Measurements from ENCODE around the gene SPOUT1. TPM values are rescaled to one million over a fixed set of nuclear protein-coding genes. Genes with fewer than 3 reads are reported as not detected.
"Not testable (repeated sequence)": the region's sequence is repeated elsewhere in the genome, so short reads cannot be mapped to it uniquely, and the experiment has no call there.

The SPOUT1 gene
- 34.4 TPM for polyA plus RNA-seq (2013, experiment 1 of 2)
- 32.4 TPM for polyA plus RNA-seq (2013, experiment 2 of 2)

GRCh38 chr9:128829477-128830251, at the start of gene SPOUT1:
SPOUT1 (minus strand) TSS chr9:128829794; CDS start chr9:128829780, 14 bp downstream.
- peak within 1 kb of the TSS; percentile 87 for H3K4me3 ChIP-seq (ENCODE audit: low read length)
- 2% methylated on average over 56 of the region's 56 CpGs for WGBS
- H3K27me3 ChIP-seq (ENCODE audit: insufficient read depth, low read length), result no peaks in the 10 kb centered on the region
- no peaks in the 10 kb centered on the region for H3K9me3 ChIP-seq (ENCODE audit: insufficient read depth, low read depth, low read length)
- no peaks in the 10 kb centered on the region for H3K4me1 ChIP-seq (ENCODE audit: insufficient read depth, low read length)
- H3K9ac ChIP-seq (ENCODE audit: low read depth, low read length), result peak within 1 kb of the TSS; percentile 86
- H3K27ac ChIP-seq (ENCODE audit: low read depth, low read length), result peak within 1 kb of the TSS; percentile 72
- peaks cover 57% of the 10 kb centered on the region for H3K36me3 ChIP-seq (ENCODE audit: insufficient read depth, low read length)

- WGBS, result 97% methylated on average over 5 of the region's 5 CpGs
- Histone ChIP-seq H3K36me3 (ENCODE audit: insufficient read depth, low read length) (no peaks in the 10 kb centered on the region), H3K27me3 (ENCODE audit: insufficient read depth, low read length) (no peaks in the 10 kb centered on the region), H3K9me3 (ENCODE audit: insufficient read depth, low read depth, low read length) (no peaks in the 10 kb centered on the region), H3K9ac (ENCODE audit: low read depth, low read length) (no peak overlapping the region), H3K4me1 (ENCODE audit: insufficient read depth, low read length) (peaks cover 7% of the 10 kb centered on the region; the same call in 1 of the 2 replicates), H3K27ac (ENCODE audit: low read depth, low read length) (no peak overlapping the region), H3K4me3 (ENCODE audit: low read length) (no peak overlapping the region)
These were observed 48.3 kb upstream of the SPOUT1 start for GRCh38 chr9:128877852-128878251.

GRCh38 chr9:128870941-128871265, 41.3 kb upstream of the SPOUT1 start:
- 92% methylated on average over 7 of the region's 7 CpGs for WGBS
- H3K9ac ChIP-seq (ENCODE audit: low read depth, low read length); H3K27me3 ChIP-seq (ENCODE audit: insufficient read depth, low read length); H3K4me1 ChIP-seq (ENCODE audit: insufficient read depth, low read length); H3K9me3 ChIP-seq (ENCODE audit: insufficient read depth, low read depth, low read length); H3K4me3 ChIP-seq (ENCODE audit: low read length); H3K27ac ChIP-seq (ENCODE audit: low read depth, low read length): not testable (repeated sequence)
- peaks cover 10% of the 10 kb centered on the region for H3K36me3 ChIP-seq (ENCODE audit: insufficient read depth, low read length)

GRCh38 chr9:128870128-128870940, 40.7 kb upstream of the SPOUT1 start:
- Histone ChIP-seq H3K27me3 (ENCODE audit: insufficient read depth, low read length) (no peaks in the 10 kb centered on the region), H3K9ac (ENCODE audit: low read depth, low read length) (no peak overlapping the region), H3K36me3 (ENCODE audit: insufficient read depth, low read length) (peaks cover 10% of the 10 kb centered on the region), H3K4me3 (ENCODE audit: low read length) (no peak overlapping the region), H3K27ac (ENCODE audit: low read depth, low read length) (no peak overlapping the region), H3K9me3 (ENCODE audit: insufficient read depth, low read depth, low read length) (no peaks in the 10 kb centered on the region), H3K4me1 (ENCODE audit: insufficient read depth, low read length) (no peaks in the 10 kb centered on the region)
- 98% methylated on average over 7 of the region's 7 CpGs for WGBS

GRCh38 chr9:128863647-128864046, 34.1 kb upstream of the SPOUT1 start:
- H3K27me3 ChIP-seq (ENCODE audit: insufficient read depth, low read length), result no peaks in the 10 kb centered on the region
- no peak overlapping the region for H3K9ac ChIP-seq (ENCODE audit: low read depth, low read length)
- H3K4me1 ChIP-seq (ENCODE audit: insufficient read depth, low read length), result no peaks in the 10 kb centered on the region
- H3K27ac ChIP-seq (ENCODE audit: low read depth, low read length), result no peak overlapping the region
- H3K9me3 ChIP-seq (ENCODE audit: insufficient read depth, low read depth, low read length), result no peaks in the 10 kb centered on the region
- 35% methylated on average over 10 of the region's 10 CpGs for WGBS
- H3K36me3 ChIP-seq (ENCODE audit: insufficient read depth, low read length), result no peaks in the 10 kb centered on the region
- no peak overlapping the region for H3K4me3 ChIP-seq (ENCODE audit: low read length)

- 92% methylated on average over 6 of the region's 6 CpGs for WGBS
- Histone ChIP-seq H3K27ac (ENCODE audit: low read depth, low read length) (no peak overlapping the region), H3K4me1 (ENCODE audit: insufficient read depth, low read length) (no peaks in the 10 kb centered on the region)
These were observed 32.8 kb upstream of the SPOUT1 start for GRCh38 chr9:128862401-128862851.

GRCh38 chr9:128861501-128861900, 31.9 kb upstream of the SPOUT1 start:
- no peak overlapping the region for H3K9ac ChIP-seq (ENCODE audit: low read depth, low read length)
- 79% methylated on average over 6 of the region's 6 CpGs for WGBS
- H3K4me3 ChIP-seq (ENCODE audit: low read length), result no peak overlapping the region
- no peak overlapping the region for H3K27ac ChIP-seq (ENCODE audit: low read depth, low read length)
- H3K4me1 ChIP-seq (ENCODE audit: insufficient read depth, low read length), result no peaks in the 10 kb centered on the region
- H3K36me3 ChIP-seq (ENCODE audit: insufficient read depth, low read length), result no peaks in the 10 kb centered on the region
- no peaks in the 10 kb centered on the region for H3K9me3 ChIP-seq (ENCODE audit: insufficient read depth, low read depth, low read length)
- H3K27me3 ChIP-seq (ENCODE audit: insufficient read depth, low read length), result no peaks in the 10 kb centered on the region

More at GRCh38 chr9:128862401-128862851, 32.8 kb upstream of the SPOUT1 start:
- H3K9me3 ChIP-seq (ENCODE audit: insufficient read depth, low read depth, low read length), result no peaks in the 10 kb centered on the region
- H3K4me3 ChIP-seq (ENCODE audit: low read length), result no peak overlapping the region
- no peaks in the 10 kb centered on the region for H3K36me3 ChIP-seq (ENCODE audit: insufficient read depth, low read length)
- H3K27me3 ChIP-seq (ENCODE audit: insufficient read depth, low read length), result no peaks in the 10 kb centered on the region
- H3K9ac ChIP-seq (ENCODE audit: low read depth, low read length), result no peak overlapping the region

GRCh38 chr9:128860937-128861336, 31.3 kb upstream of the SPOUT1 start:
- no peak overlapping the region for H3K27ac ChIP-seq (ENCODE audit: low read depth, low read length)
- WGBS, result 78% methylated on average over 4 of the region's 5 CpGs

GRCh38 chr9:128858476-128858875, 28.9 kb upstream of the SPOUT1 start:
- H3K4me1 ChIP-seq (ENCODE audit: insufficient read depth, low read length); H3K27me3 ChIP-seq (ENCODE audit: insufficient read depth, low read length); H3K36me3 ChIP-seq (ENCODE audit: insufficient read depth, low read length); H3K4me3 ChIP-seq (ENCODE audit: low read length); H3K9me3 ChIP-seq (ENCODE audit: insufficient read depth, low read depth, low read length); H3K9ac ChIP-seq (ENCODE audit: low read depth, low read length); H3K27ac ChIP-seq (ENCODE audit: low read depth, low read length): not testable (repeated sequence)
- WGBS, result 97% methylated on average over 7 of the region's 7 CpGs

More at GRCh38 chr9:128860937-128861336, 31.3 kb upstream of the SPOUT1 start:
- Histone ChIP-seq H3K36me3 (ENCODE audit: insufficient read depth, low read length) (no peaks in the 10 kb centered on the region), H3K4me3 (ENCODE audit: low read length) (no peak overlapping the region), H3K4me1 (ENCODE audit: insufficient read depth, low read length) (no peaks in the 10 kb centered on the region), H3K9me3 (ENCODE audit: insufficient read depth, low read depth, low read length) (no peaks in the 10 kb centered on the region), H3K9ac (ENCODE audit: low read depth, low read length) (no peak overlapping the region), H3K27me3 (ENCODE audit: insufficient read depth, low read length) (no peaks in the 10 kb centered on the region)

- not testable (repeated sequence) for H3K4me1 ChIP-seq (ENCODE audit: insufficient read depth, low read length); H3K4me3 ChIP-seq (ENCODE audit: low read length); H3K27me3 ChIP-seq (ENCODE audit: insufficient read depth, low read length); H3K9ac ChIP-seq (ENCODE audit: low read depth, low read length); H3K36me3 ChIP-seq (ENCODE audit: insufficient read depth, low read length); H3K27ac ChIP-seq (ENCODE audit: low read depth, low read length); H3K9me3 ChIP-seq (ENCODE audit: insufficient read depth, low read depth, low read length)
- 99% methylated on average over 6 of the region's 6 CpGs for WGBS
These were observed 24.9 kb upstream of the SPOUT1 start for GRCh38 chr9:128854454-128854853.

- not testable (repeated sequence) for H3K9ac ChIP-seq (ENCODE audit: low read depth, low read length); H3K4me1 ChIP-seq (ENCODE audit: insufficient read depth, low read length); H3K27ac ChIP-seq (ENCODE audit: low read depth, low read length); H3K36me3 ChIP-seq (ENCODE audit: insufficient read depth, low read length); H3K4me3 ChIP-seq (ENCODE audit: low read length); H3K27me3 ChIP-seq (ENCODE audit: insufficient read depth, low read length); H3K9me3 ChIP-seq (ENCODE audit: insufficient read depth, low read depth, low read length)
- 91% methylated on average over 2 of the region's 2 CpGs for WGBS
These were observed 23.1 kb upstream of the SPOUT1 start for GRCh38 chr9:128852646-128853045.
